HepG2 (cell line): ENCODE measurements around the gene LRRC43. TPM values are rescaled to one million over a fixed set of nuclear protein-coding genes. Genes with fewer than 3 reads are reported as not detected.

Experiments used
- ATAC-seq: fragments of 200-7000 bp; cut with Tn5 transposase; 3 replicates; pipeline ENCODE4 v1.9.1; 2020; ENCODE audit warnings: mild to moderate bottlenecking, moderate library complexity
- BruUV-seq: library from RNA; stranded (reverse); fragments of 400-500 nt; replicated peaks from 2 replicates; lab custom pipeline; 2021; lab: Mats Ljungman, UMichigan
- CTCF ChIA-PET: fragments of 300-600 bp; formaldehyde crosslinking; extraction: SDS; loops from one replicate; lab custom pipeline; 2021; ENCODE audit warnings: low total read pairs, inconsistent platforms, low intra/inter-chr PET ratio; lab: Yijun Ruan, JAX
- POLR2A ChIA-PET: fragments of 350-600 bp; sonication (Branson Sonifier 250); formaldehyde crosslinking; loops from one replicate; lab custom pipeline; 2020; ENCODE audit warnings: antibody characterized with exemption, inconsistent platforms; lab: Yijun Ruan, JAX
- DNase-seq: peaks from one replicate; pipeline ENCODE4 v3.0.0-alpha.2; 2015; ENCODE audit warnings: low spot score
- FAIRE-seq: peaks from 3 replicates; lab custom pipeline; 2011; peaks lifted over from hg19 to GRCh38; lab: Jason Lieb, UNC
- H2AFZ ChIP-seq: one replicate; pipeline ENCODE4 v1.6.1; 2011; ENCODE audit warnings: low read length, inconsistent platforms
- H3K27ac ChIP-seq: fragments of 300-600 bp; 3 replicates; pipeline ENCODE4 v1.8.0; 2011; ENCODE audit warnings: mixed run types, mild to moderate bottlenecking, mixed read lengths, low read length, inconsistent platforms; ENCODE audit not compliant: insufficient read depth; ENCODE audit errors: extremely low read length
- H3K27me3 ChIP-seq, 2 experiments: fragments of 200-600 bp in 1 of 2; 2 replicates in 1 of 2; 3 replicates in 1 of 2; pipeline versions ENCODE4 v1.6.0 to v1.8.0; 2011; ENCODE audit warnings: low read length in 2 of 2, mild to moderate bottlenecking in 2 of 2, moderate library complexity in 2 of 2, inconsistent platforms in 1 of 2; ENCODE audit not compliant: insufficient read depth in 2 of 2, control insufficient read depth in 1 of 2
- H3K36me3 ChIP-seq, 2 experiments: fragments of 200-600 bp in 1 of 2; replicated peaks in 1 of 2; 2 replicates in 1 of 2; 3 replicates in 1 of 2; pipeline versions ENCODE4 v1.5.1 to v1.8.0; 2011; ENCODE audit warnings: low read length in 2 of 2, inconsistent platforms in 1 of 2; ENCODE audit not compliant: insufficient read depth in 2 of 2, control insufficient read depth in 1 of 2
- H3K4me1 ChIP-seq: 2 replicates; pipeline ENCODE4 v1.5.1; 2012; ENCODE audit warnings: low read length, inconsistent platforms; ENCODE audit not compliant: insufficient read depth
- H3K4me2 ChIP-seq: 2 replicates; pipeline ENCODE4 v1.6.0; 2011; ENCODE audit warnings: low read depth, low read length, inconsistent platforms
- H3K4me3 ChIP-seq, 3 experiments: fragments of 200-600 bp in 1 of 3; sonication (generic), shearing (Covaris generic) in 1 of 3; replicated peaks in 1 of 3; 2 replicates each; pipeline ENCODE4 v1.5.1; 2011 to 2016; ENCODE audit warnings: low read length in 3 of 3, inconsistent platforms in 2 of 3, low read depth in 2 of 3, mild to moderate bottlenecking in 2 of 3, control low read depth in 1 of 3, mixed read lengths in 1 of 3; ENCODE audit not compliant: insufficient read depth in 1 of 3
- H3K79me2 ChIP-seq: one replicate; pipeline ENCODE4 v1.6.1; 2011; ENCODE audit warnings: low read length, inconsistent platforms; ENCODE audit not compliant: insufficient read depth
- H3K9ac ChIP-seq: 2 replicates; pipeline ENCODE4 v1.6.0; 2011; ENCODE audit warnings: mild to moderate bottlenecking, low read depth, low read length, inconsistent platforms; ENCODE audit not compliant: insufficient read depth
- H3K9me3 ChIP-seq: 2 replicates; pipeline ENCODE4 v1.5.1; 2012; ENCODE audit warnings: mild to moderate bottlenecking, low read length
- H4K20me1 ChIP-seq: 2 replicates; pipeline ENCODE4 v1.6.0; 2011; ENCODE audit warnings: inconsistent platforms, mild to moderate bottlenecking, low read length, moderate library complexity; ENCODE audit not compliant: insufficient read depth
- CHCHD3 ChIP-seq: sonication (generic); formaldehyde crosslinking; IDR thresholded peaks from 2 replicates; pipeline ENCODE4 v1.8.0; 2022; ENCODE audit warnings: mild to moderate bottlenecking, missing genetic modification reagents, moderate library complexity
- GPN1 ChIP-seq: sonication (generic); formaldehyde crosslinking; IDR thresholded peaks from 2 replicates; pipeline ENCODE4 v1.5.1; 2020; ENCODE audit warnings: missing genetic modification reagents, borderline replicate concordance
- HNRNPLL ChIP-seq: fragments of 200-400 bp; formaldehyde crosslinking; IDR thresholded peaks from 2 replicates; pipeline ENCODE4 v1.6.1; 2017; ENCODE audit warnings: mild to moderate bottlenecking, low read depth, low read length; ENCODE audit not compliant: poor library complexity, severe bottlenecking
- IKZF1 ChIP-seq: fragments of 450-650 bp; IDR thresholded peaks from 2 replicates; pipeline ENCODE4 v1.7.1; 2016
- JUND ChIP-seq: sonication (generic); formaldehyde crosslinking; IDR thresholded peaks from 2 replicates; pipeline ENCODE4 v1.8.0; 2022; ENCODE audit warnings: mild to moderate bottlenecking, missing genetic modification reagents
- KLF15 ChIP-seq: sonication (generic); formaldehyde crosslinking; IDR thresholded peaks from 2 replicates; pipeline ENCODE4 v1.8.1; 2023; ENCODE audit warnings: borderline replicate concordance, mild to moderate bottlenecking, inconsistent platforms, missing genetic modification reagents, mixed read lengths
- PCBP1 ChIP-seq: fragments of 200-400 bp; formaldehyde crosslinking; IDR thresholded peaks from 2 replicates; pipeline ENCODE4 v1.6.1; 2017; ENCODE audit warnings: mild to moderate bottlenecking, low read depth, low read length, borderline replicate concordance
- POLR2AphosphoS2 ChIP-seq: IDR thresholded peaks from 2 replicates; pipeline ENCODE4 v1.6.1; 2011; ENCODE audit warnings: low read depth, low read length, improper control_type of control experiment
- SRSF4 ChIP-seq: fragments of 200-400 bp; formaldehyde crosslinking; IDR thresholded peaks from one replicate; pipeline ENCODE4 v1.6.1; 2018; ENCODE audit warnings: mild to moderate bottlenecking, low read depth, low read length, moderate library complexity; ENCODE audit not compliant: poor library complexity, severe bottlenecking
- TBP ChIP-seq: sonication (generic); formaldehyde crosslinking; IDR thresholded peaks from 2 replicates; pipeline ENCODE4 v1.5.0; 2020; ENCODE audit warnings: missing genetic modification reagents
- XBP1 ChIP-seq: sonication (generic); formaldehyde crosslinking; IDR thresholded peaks from 2 replicates; pipeline ENCODE4 v1.5.0; 2020; ENCODE audit warnings: missing genetic modification reagents
- ZC3H13 ChIP-seq: sonication (generic); formaldehyde crosslinking; IDR thresholded peaks from 2 replicates; pipeline ENCODE4 v1.8.1; 2023; ENCODE audit warnings: mild to moderate bottlenecking, missing genetic modification reagents, moderate library complexity
- ZFP1 ChIP-seq: IDR thresholded peaks from 2 replicates; pipeline ENCODE4 v1.6.1; 2016
- ZNF20 ChIP-seq: sonication (generic); formaldehyde crosslinking; IDR thresholded peaks from 2 replicates; pipeline ENCODE4 v1.4.0; 2020; ENCODE audit warnings: mild to moderate bottlenecking, moderate library complexity, missing genetic modification reagents
- ZNF232 ChIP-seq: sonication (generic); formaldehyde crosslinking; IDR thresholded peaks from 2 replicates; pipeline ENCODE4 v1.4.0; 2020; ENCODE audit warnings: missing genetic modification reagents, borderline replicate concordance
- ZNF333 ChIP-seq: sonication (generic); formaldehyde crosslinking; IDR thresholded peaks from 2 replicates; pipeline ENCODE4 v1.4.0; 2020; ENCODE audit warnings: mild to moderate bottlenecking, missing genetic modification reagents, borderline replicate concordance
- ZNF446 ChIP-seq: sonication (generic); formaldehyde crosslinking; IDR thresholded peaks from 2 replicates; pipeline ENCODE4 v1.5.0; 2020; ENCODE audit warnings: mild to moderate bottlenecking, missing genetic modification reagents
- ZNF510 ChIP-seq: sonication (generic); formaldehyde crosslinking; IDR thresholded peaks from 2 replicates; pipeline ENCODE4 v1.4.0; 2020; ENCODE audit warnings: low read depth, mild to moderate bottlenecking, missing genetic modification reagents
- ZNF543 ChIP-seq: sonication (generic); formaldehyde crosslinking; IDR thresholded peaks from 2 replicates; pipeline ENCODE4 v1.4.0; 2020; ENCODE audit warnings: mild to moderate bottlenecking, missing genetic modification reagents
- ZNF589 ChIP-seq: sonication (generic); formaldehyde crosslinking; conservative IDR thresholded peaks from 2 replicates; pipeline ENCODE4 v1.8.0; 2022; ENCODE audit warnings: mild to moderate bottlenecking, moderate library complexity, missing genetic modification reagents
- WGBS: methylation state at CpG from one replicate; pipeline ENCODE4 v1.1.6; 2017; ENCODE audit warnings: low lambda C conversion rate; 5-methylcytosine and 5-hydroxymethylcytosine counted together
- in situ Hi-C: cut with HindIII; loops from 2 replicates; pipeline ENCODE4 v1.10.0; 2017; ENCODE audit warnings: low pct_unique_long_range_greater_than_20kb; ENCODE audit not compliant: extremely low pct_ligation_motif_present
- intact Hi-C: fragments of 100-400 bp; cut with micrococcal nuclease; formaldehyde crosslinking; loops from one replicate; pipeline ENCODE4 v1.10.0; 2022; ENCODE audit not compliant: unreplicated experiment
- polyA plus RNA-seq, 8 experiments: library from polyadenylated mRNA; depleted of rRNA in 3 of 8; stranded (reverse) in 7 of 8; unstranded in 1 of 8; fragments of >200 nt; fragmentation: Illumina TruSeq in 4 of 8; extraction: Trizol in 4 of 8; gene quantifications; 2 replicates each; pipeline versions ENCODE4 v1.2.1 to v1.2.3, GENCODE V29; 2011 to 2016; ENCODE audit warnings: low read depth in 4 of 8, missing spikeins in 1 of 8, mixed read lengths in 1 of 8; ENCODE audit not compliant: insufficient read depth in 1 of 8
- total RNA-seq, 5 experiments: library from RNA; depleted of rRNA; stranded (reverse); fragments of >200 nt; fragmentation: Illumina TruSeq; extraction: Trizol; gene quantifications; 2 replicates each; pipeline ENCODE4 v1.2.3, GENCODE V29; 2016; ENCODE audit warnings: low read depth in 1 of 5

The LRRC43 gene
- total and polyA plus RNA-seq, 2 of the 13 experiments (the other 11 are each of a cell fraction or from before 2014, with no cell fraction given) = not detected

DNA sequence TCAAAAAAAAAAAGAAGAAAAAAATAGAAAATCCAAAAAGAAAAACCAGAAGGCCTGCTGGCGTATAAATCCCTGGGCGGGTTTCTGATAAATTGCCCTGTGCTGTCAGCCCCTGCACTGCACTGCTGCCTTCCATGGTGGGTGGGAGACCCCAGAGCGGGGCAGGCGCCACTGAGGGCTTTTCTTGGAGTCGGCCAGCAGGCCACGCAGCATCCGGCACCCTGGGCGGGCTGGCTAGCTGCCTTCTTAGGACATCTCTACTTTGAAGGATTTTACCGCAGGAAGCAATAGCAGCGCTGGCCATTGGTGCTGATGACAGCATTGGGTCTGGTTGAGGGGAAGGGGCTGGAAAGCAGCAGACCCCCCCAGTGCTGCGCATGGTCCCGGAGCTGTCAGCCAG is 38.0 kb upstream of the LRRC43 start:
- Histone ChIP-seq H3K36me3 (peaks cover 8 to 9% of the 10 kb centered on the region in 2 experiments; a peak in 2 of 5 replicates), H3K4me2 (no peak overlapping the region), H3K27ac (no peak overlapping the region), H3K4me3 (no peak overlapping the region), H3K79me2 (no peaks in the 10 kb centered on the region), H3K9ac (no peak overlapping the region), H3K4me1 (no peaks in the 10 kb centered on the region), H3K9me3 (no peaks in the 10 kb centered on the region), H2AFZ (no peak overlapping the region), H4K20me1 (no peaks in the 10 kb centered on the region), H3K27me3 (peaks cover 0 to 13% of the 10 kb centered on the region in 2 experiments; a peak in 1 of 5 replicates)
- 100% methylated on average over 3 of the region's 12 CpGs for WGBS
- no peak for FAIRE-seq
- in situ Hi-C loops = loop anchor here (5.0 kb wide), 1 partner anchor 52 kb away; no protein-coding TSS in a partner anchor
- TSS peak; percentile 46 for BruUV-seq
- ATAC-seq = no peak
- no peak for TF ChIP-seq ZNF589 (CRISPR knock-in tag)
- no peak for TF ChIP-seq ZNF333 (CRISPR knock-in tag)
- TF ChIP-seq KLF15 (CRISPR knock-in tag) = no peak
- no peak for TF ChIP-seq SRSF4
- no peak for TF ChIP-seq ZC3H13 (CRISPR knock-in tag)
- no peak for TF ChIP-seq GPN1 (CRISPR knock-in tag)
- no peak for TF ChIP-seq HNRNPLL
- no peak for TF ChIP-seq ZNF20 (CRISPR knock-in tag)
- no peak for TF ChIP-seq XBP1 (CRISPR knock-in tag)
- TF ChIP-seq TBP (CRISPR knock-in tag) = no peak
- no peak for TF ChIP-seq ZNF510 (CRISPR knock-in tag)
- no peak for TF ChIP-seq ZNF543 (CRISPR knock-in tag)
- TF ChIP-seq PCBP1 = no peak
- no peak for TF ChIP-seq ZNF232 (CRISPR knock-in tag)
- no peak for TF ChIP-seq ZFP1 (CRISPR knock-in tag)
- TF ChIP-seq IKZF1 = no peak
- TF ChIP-seq POLR2AphosphoS2 = no peak
- TF ChIP-seq ZNF446 (CRISPR knock-in tag) = no peak
- no peak for TF ChIP-seq CHCHD3 (CRISPR knock-in tag)
- no peak for TF ChIP-seq JUND (CRISPR knock-in tag)
- CTCF ChIA-PET = no interaction called here
- POLR2A ChIA-PET = no interaction called here
- DNase-seq = no peak
- intact Hi-C loops = no loop called here
